Mononuclear cell (primary cell): ENCODE data around the gene EXOG. TPM values are rescaled to one million over a fixed set of nuclear protein-coding genes. Genes with fewer than 3 reads are reported as not detected.

Experiments
- H3K27me3 ChIP-seq: 2 replicates; pipeline ENCODE4 v1.6.0; 2011; ENCODE audit warnings: low read length, control low read depth; ENCODE audit not compliant: insufficient read depth
- H3K4me1 ChIP-seq: 2 replicates; pipeline ENCODE4 v1.5.1; 2011; ENCODE audit warnings: mild to moderate bottlenecking, low read length, control low read depth; ENCODE audit not compliant: insufficient read depth
- H3K4me3 ChIP-seq: 2 replicates; pipeline ENCODE4 v1.5.1; 2011; ENCODE audit warnings: mild to moderate bottlenecking, low read length, moderate library complexity
- H3K9me3 ChIP-seq: 2 replicates; pipeline ENCODE4 v1.5.1; 2011; ENCODE audit warnings: low read depth, mild to moderate bottlenecking, control low read depth, low read length
- total RNA-seq: library from RNA; depleted of rRNA; stranded (reverse); fragments of >200 nt; gene quantifications from one replicate; pipeline ENCODE4 v1.2.3, GENCODE V29; 2012

The EXOG gene
- total RNA-seq, 1 donor: 13.3 TPM

GRCh38 chr3:38511546-38511945, 15.4 kb downstream of the EXOG start:
- Histone ChIP-seq H3K4me1 (no peaks in the 10 kb centered on the region), H3K4me3 (no peak overlapping the region), H3K27me3 (no peaks in the 10 kb centered on the region), H3K9me3 (no peaks in the 10 kb centered on the region)

- no peak overlapping the region for H3K4me3 ChIP-seq
- no peaks in the 10 kb centered on the region for H3K9me3 ChIP-seq
- H3K4me1 ChIP-seq: peaks cover 4% of the 10 kb centered on the region
- no peaks in the 10 kb centered on the region for H3K27me3 ChIP-seq
These were observed 19.2 kb downstream of the EXOG start for GRCh38 chr3:38515367-38515766.

GRCh38 chr3:38516669-38517068, 20.5 kb downstream of the EXOG start:
- no peak overlapping the region for H3K4me3 ChIP-seq
- no peaks in the 10 kb centered on the region for H3K9me3 ChIP-seq
- H3K4me1 ChIP-seq: peaks cover 4% of the 10 kb centered on the region
- no peaks in the 10 kb centered on the region for H3K27me3 ChIP-seq

GRCh38 chr3:38519000-38519399, 22.9 kb downstream of the EXOG start:
- Histone ChIP-seq H3K9me3 (no peaks in the 10 kb centered on the region), H3K4me1 (peaks cover 4% of the 10 kb centered on the region), H3K27me3 (no peaks in the 10 kb centered on the region), H3K4me3 (no peak overlapping the region)

GRCh38 chr3:38519651-38520050, 23.5 kb downstream of the EXOG start:
- Histone ChIP-seq H3K4me1 (peaks cover 4% of the 10 kb centered on the region), H3K9me3 (no peaks in the 10 kb centered on the region), H3K27me3 (no peaks in the 10 kb centered on the region), H3K4me3 (no peak overlapping the region)

GRCh38 chr3:38521391-38521987, 25.3 kb downstream of the EXOG start:
- peaks cover 4% of the 10 kb centered on the region for H3K4me1 ChIP-seq
- no peaks in the 10 kb centered on the region for H3K9me3 ChIP-seq
- H3K4me3 ChIP-seq: no peak overlapping the region
- H3K27me3 ChIP-seq: no peaks in the 10 kb centered on the region

- Histone ChIP-seq H3K9me3 (no peaks in the 10 kb centered on the region), H3K27me3 (no peaks in the 10 kb centered on the region), H3K4me1 (peaks cover 4% of the 10 kb centered on the region), H3K4me3 (no peak overlapping the region)
These were observed 25.9 kb downstream of the EXOG start for GRCh38 chr3:38522002-38522401.

- Histone ChIP-seq H3K4me1 (peaks cover 4% of the 10 kb centered on the region), H3K9me3 (no peaks in the 10 kb centered on the region), H3K27me3 (no peaks in the 10 kb centered on the region), H3K4me3 (no peak overlapping the region)
These were observed 28.1 kb downstream of the EXOG start for GRCh38 chr3:38524141-38524739.

- Histone ChIP-seq H3K4me3 (no peak overlapping the region), H3K9me3 (no peaks in the 10 kb centered on the region), H3K4me1 (no peaks in the 10 kb centered on the region), H3K27me3 (no peaks in the 10 kb centered on the region)
These were observed 30.7 kb downstream of the EXOG start for GRCh38 chr3:38526792-38527191.

GRCh38 chr3:38528457-38528856, 32.3 kb downstream of the EXOG start:
- Histone ChIP-seq H3K27me3 (no peaks in the 10 kb centered on the region), H3K4me3 (no peak overlapping the region), H3K4me1 (no peaks in the 10 kb centered on the region), H3K9me3 (no peaks in the 10 kb centered on the region)

GRCh38 chr3:38532529-38532928, 36.4 kb downstream of the EXOG start:
- H3K4me1 ChIP-seq: no peaks in the 10 kb centered on the region
- no peaks in the 10 kb centered on the region for H3K9me3 ChIP-seq
- H3K4me3 ChIP-seq: no peak overlapping the region

GRCh38 chr3:38533285-38533976, 37.3 kb downstream of the EXOG start:
- H3K27me3 ChIP-seq: no peaks in the 10 kb centered on the region
- no peak overlapping the region for H3K4me3 ChIP-seq
- H3K4me1 ChIP-seq: no peaks in the 10 kb centered on the region
- H3K9me3 ChIP-seq: no peaks in the 10 kb centered on the region

More at GRCh38 chr3:38532529-38532928, 36.4 kb downstream of the EXOG start:
- H3K27me3 ChIP-seq: no peaks in the 10 kb centered on the region

GRCh38 chr3:38534180-38534579, 38.0 kb downstream of the EXOG start:
- Histone ChIP-seq H3K4me1 (no peaks in the 10 kb centered on the region), H3K27me3 (no peaks in the 10 kb centered on the region), H3K4me3 (no peak overlapping the region), H3K9me3 (no peaks in the 10 kb centered on the region)

- H3K4me3 ChIP-seq: no peak overlapping the region
- no peaks in the 10 kb centered on the region for H3K4me1 ChIP-seq
- no peaks in the 10 kb centered on the region for H3K9me3 ChIP-seq
- no peaks in the 10 kb centered on the region for H3K27me3 ChIP-seq
These were observed 38.5 kb downstream of the EXOG start for GRCh38 chr3:38534604-38535003.

- Histone ChIP-seq H3K4me1 (no peaks in the 10 kb centered on the region), H3K9me3 (no peaks in the 10 kb centered on the region), H3K4me3 (no peak overlapping the region), H3K27me3 (no peaks in the 10 kb centered on the region)
These were observed 40.5 kb downstream of the EXOG start for GRCh38 chr3:38536671-38537070.
